HepG2 (cell line): ENCODE results near the gene TMEM165. TPM values are rescaled to one million over a fixed set of nuclear protein-coding genes. Genes with fewer than 3 reads are reported as not detected.
A peak's percentile ranks its signal among the peaks of the same experiment; 100 is the strongest.

Experiments
- ATAC-seq: fragments of 200-7000 bp; cut with Tn5 transposase; 3 replicates; pipeline ENCODE4 v1.9.1; 2020; ENCODE audit warnings: mild to moderate bottlenecking, moderate library complexity
- BruUV-seq: library from RNA; stranded (reverse); fragments of 400-500 nt; replicated peaks from 2 replicates; lab custom pipeline; 2021; lab: Mats Ljungman, UMichigan
- CTCF ChIA-PET: fragments of 300-600 bp; formaldehyde crosslinking; extraction: SDS; loops from one replicate; lab custom pipeline; 2021; ENCODE audit warnings: low total read pairs, inconsistent platforms, low intra/inter-chr PET ratio; lab: Yijun Ruan, JAX
- POLR2A ChIA-PET: fragments of 350-600 bp; sonication (Branson Sonifier 250); formaldehyde crosslinking; loops from one replicate; lab custom pipeline; 2020; ENCODE audit warnings: antibody characterized with exemption, inconsistent platforms; lab: Yijun Ruan, JAX
- DNase-seq: peaks from one replicate; pipeline ENCODE4 v3.0.0-alpha.2; 2015; ENCODE audit warnings: low spot score
- FAIRE-seq: peaks from 3 replicates; lab custom pipeline; 2011; peaks lifted over from hg19 to GRCh38; lab: Jason Lieb, UNC
- H2AFZ ChIP-seq: one replicate; pipeline ENCODE4 v1.6.1; 2011; ENCODE audit warnings: low read length, inconsistent platforms
- H3K27ac ChIP-seq: fragments of 300-600 bp; 3 replicates; pipeline ENCODE4 v1.8.0; 2011; ENCODE audit warnings: mixed run types, mild to moderate bottlenecking, mixed read lengths, low read length, inconsistent platforms; ENCODE audit not compliant: insufficient read depth; ENCODE audit errors: extremely low read length
- H3K27me3 ChIP-seq, 2 experiments: fragments of 200-600 bp in 1 of 2; 2 replicates in 1 of 2; 3 replicates in 1 of 2; pipeline versions ENCODE4 v1.6.0 to v1.8.0; 2011; ENCODE audit warnings: low read length in 2 of 2, mild to moderate bottlenecking in 2 of 2, moderate library complexity in 2 of 2, inconsistent platforms in 1 of 2; ENCODE audit not compliant: insufficient read depth in 2 of 2, control insufficient read depth in 1 of 2
- H3K36me3 ChIP-seq, 2 experiments: fragments of 200-600 bp in 1 of 2; replicated peaks in 1 of 2; 2 replicates in 1 of 2; 3 replicates in 1 of 2; pipeline versions ENCODE4 v1.5.1 to v1.8.0; 2011; ENCODE audit warnings: low read length in 2 of 2, inconsistent platforms in 1 of 2; ENCODE audit not compliant: insufficient read depth in 2 of 2, control insufficient read depth in 1 of 2
- H3K4me1 ChIP-seq: 2 replicates; pipeline ENCODE4 v1.5.1; 2012; ENCODE audit warnings: low read length, inconsistent platforms; ENCODE audit not compliant: insufficient read depth
- H3K4me2 ChIP-seq: 2 replicates; pipeline ENCODE4 v1.6.0; 2011; ENCODE audit warnings: low read depth, low read length, inconsistent platforms
- H3K4me3 ChIP-seq, 3 experiments: fragments of 200-600 bp in 1 of 3; sonication (generic), shearing (Covaris generic) in 1 of 3; replicated peaks in 1 of 3; 2 replicates each; pipeline ENCODE4 v1.5.1; 2011 to 2016; ENCODE audit warnings: low read length in 3 of 3, inconsistent platforms in 2 of 3, low read depth in 2 of 3, mild to moderate bottlenecking in 2 of 3, control low read depth in 1 of 3, mixed read lengths in 1 of 3; ENCODE audit not compliant: insufficient read depth in 1 of 3
- H3K79me2 ChIP-seq: one replicate; pipeline ENCODE4 v1.6.1; 2011; ENCODE audit warnings: low read length, inconsistent platforms; ENCODE audit not compliant: insufficient read depth
- H3K9ac ChIP-seq: 2 replicates; pipeline ENCODE4 v1.6.0; 2011; ENCODE audit warnings: mild to moderate bottlenecking, low read depth, low read length, inconsistent platforms; ENCODE audit not compliant: insufficient read depth
- H3K9me3 ChIP-seq: 2 replicates; pipeline ENCODE4 v1.5.1; 2012; ENCODE audit warnings: mild to moderate bottlenecking, low read length
- H4K20me1 ChIP-seq: 2 replicates; pipeline ENCODE4 v1.6.0; 2011; ENCODE audit warnings: inconsistent platforms, mild to moderate bottlenecking, low read length, moderate library complexity; ENCODE audit not compliant: insufficient read depth
- EP300 ChIP-seq, 3 experiments: sonication (generic) in 1 of 3; formaldehyde crosslinking in 1 of 3; IDR thresholded peaks; 2 replicates each; pipeline versions ENCODE4 v1.5.1 to v1.6.1; 2011 to 2020; ENCODE audit warnings: low read depth in 2 of 3, low read length in 2 of 3, borderline replicate concordance in 1 of 3, improper control_type of control experiment in 1 of 3, mild to moderate bottlenecking in 1 of 3, missing genetic modification reagents in 1 of 3, moderate library complexity in 1 of 3
- HDAC6 ChIP-seq: fragments of 200-600 bp; sonication (generic); IDR thresholded peaks from 2 replicates; pipeline ENCODE4 v1.7.0; 2017; ENCODE audit warnings: mild to moderate bottlenecking, antibody characterized with exemption, low read length, low read depth
- ZNF432 ChIP-seq: sonication (generic); formaldehyde crosslinking; IDR thresholded peaks from 2 replicates; pipeline ENCODE4 v1.5.0; 2020; ENCODE audit warnings: missing genetic modification reagents, mild to moderate bottlenecking, borderline replicate concordance
- WGBS: methylation state at CpG from one replicate; pipeline ENCODE4 v1.1.6; 2017; ENCODE audit warnings: low lambda C conversion rate; 5-methylcytosine and 5-hydroxymethylcytosine counted together
- in situ Hi-C: cut with HindIII; loops from 2 replicates; pipeline ENCODE4 v1.10.0; 2017; ENCODE audit warnings: low pct_unique_long_range_greater_than_20kb; ENCODE audit not compliant: extremely low pct_ligation_motif_present
- intact Hi-C: fragments of 100-400 bp; cut with micrococcal nuclease; formaldehyde crosslinking; loops from one replicate; pipeline ENCODE4 v1.10.0; 2022; ENCODE audit not compliant: unreplicated experiment
- polyA plus RNA-seq, 8 experiments: library from polyadenylated mRNA; depleted of rRNA in 3 of 8; stranded (reverse) in 7 of 8; unstranded in 1 of 8; fragments of >200 nt; fragmentation: Illumina TruSeq in 4 of 8; extraction: Trizol in 4 of 8; gene quantifications; 2 replicates each; pipeline versions ENCODE4 v1.2.1 to v1.2.3, GENCODE V29; 2011 to 2016; ENCODE audit warnings: low read depth in 4 of 8, missing spikeins in 1 of 8, mixed read lengths in 1 of 8; ENCODE audit not compliant: insufficient read depth in 1 of 8
- total RNA-seq, 5 experiments: library from RNA; depleted of rRNA; stranded (reverse); fragments of >200 nt; fragmentation: Illumina TruSeq; extraction: Trizol; gene quantifications; 2 replicates each; pipeline ENCODE4 v1.2.3, GENCODE V29; 2016; ENCODE audit warnings: low read depth in 1 of 5
- TF ChIP-seq, protein P1 (sequence below): IDR thresholded peaks from 2 replicates; pipeline ENCODE4 v1.6.1; 2016
- TF ChIP-seq, protein P2 (sequence below): sonication (generic); formaldehyde crosslinking; IDR thresholded peaks from 2 replicates; pipeline ENCODE4 v1.9.0; 2021; ENCODE audit warnings: missing genetic modification reagents, mild to moderate bottlenecking, borderline replicate concordance
- TF ChIP-seq, protein P3 (sequence below): sonication (generic); formaldehyde crosslinking; IDR thresholded peaks from 2 replicates; pipeline ENCODE4 v1.4.0; 2020; ENCODE audit warnings: missing genetic modification reagents

TMEM165 gene
- total and polyA plus RNA-seq, 2 of the 13 experiments (the other 11 are each of a cell fraction or from before 2014, with no cell fraction given): 54.6 to 103 TPM

GRCh38 chr4:55386840-55387239 is 8.9 kb upstream of the TMEM165 start:
- POLR2A ChIA-PET: interaction anchor here (1.2 to 3.4 kb wide), 2 partner anchors 9 to 159 kb away, joined by 3 to 21 read pairs; partner anchors contain the start of gene TMEM165
- Histone ChIP-seq H2AFZ (no peak overlapping the region), H3K27me3 (no peaks in the 10 kb centered on the region), H3K36me3 (no peaks in the 10 kb centered on the region), H3K4me2 (no peak overlapping the region), H3K79me2 (no peaks in the 10 kb centered on the region), H3K9me3 (no peaks in the 10 kb centered on the region), H3K4me1 (peaks cover 48% of the 10 kb centered on the region), H4K20me1 (no peaks in the 10 kb centered on the region), H3K27ac (no peak overlapping the region), H3K4me3 (no peak overlapping the region), H3K9ac (no peak overlapping the region)
- in situ Hi-C loops: loop anchor here (25.0 kb wide), 1 partner anchor 475 kb away; the partner anchor contains the start of gene EXOC1
- 52% methylated on average over 2 of the region's 2 CpGs for WGBS
- ATAC-seq (peak; percentile 63), DNase-seq (peak; percentile 23), FAIRE-seq (no peak)
- intact Hi-C loops: no loop called here
- BruUV-seq: no TSS peak
- TF ChIP-seq EP300 (IDR thresholded peaks at IDR 0.05; ENCODE audit: low read depth in 2 of 2, low read length in 2 of 2) (0 out of 4 replicates have a peak, but pooled peaks of 1 of the 2 experiments have one; percentile 8), EP300 (CRISPR knock-in tag; IDR thresholded peaks at IDR 0.05; ENCODE audit: borderline replicate concordance) (no peak), ZNF432 (CRISPR knock-in tag) (no peak), HDAC6 (no peak)
- TF ChIP-seq, protein P1, sequence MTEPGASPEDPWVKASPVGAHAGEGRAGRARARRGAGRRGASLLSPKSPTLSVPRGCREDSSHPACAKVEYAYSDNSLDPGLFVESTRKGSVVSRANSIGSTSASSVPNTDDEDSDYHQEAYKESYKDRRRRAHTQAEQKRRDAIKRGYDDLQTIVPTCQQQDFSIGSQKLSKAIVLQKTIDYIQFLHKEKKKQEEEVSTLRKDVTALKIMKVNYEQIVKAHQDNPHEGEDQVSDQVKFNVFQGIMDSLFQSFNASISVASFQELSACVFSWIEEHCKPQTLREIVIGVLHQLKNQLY (CRISPR knock-in tag): no peak
- TF ChIP-seq, protein P2, sequence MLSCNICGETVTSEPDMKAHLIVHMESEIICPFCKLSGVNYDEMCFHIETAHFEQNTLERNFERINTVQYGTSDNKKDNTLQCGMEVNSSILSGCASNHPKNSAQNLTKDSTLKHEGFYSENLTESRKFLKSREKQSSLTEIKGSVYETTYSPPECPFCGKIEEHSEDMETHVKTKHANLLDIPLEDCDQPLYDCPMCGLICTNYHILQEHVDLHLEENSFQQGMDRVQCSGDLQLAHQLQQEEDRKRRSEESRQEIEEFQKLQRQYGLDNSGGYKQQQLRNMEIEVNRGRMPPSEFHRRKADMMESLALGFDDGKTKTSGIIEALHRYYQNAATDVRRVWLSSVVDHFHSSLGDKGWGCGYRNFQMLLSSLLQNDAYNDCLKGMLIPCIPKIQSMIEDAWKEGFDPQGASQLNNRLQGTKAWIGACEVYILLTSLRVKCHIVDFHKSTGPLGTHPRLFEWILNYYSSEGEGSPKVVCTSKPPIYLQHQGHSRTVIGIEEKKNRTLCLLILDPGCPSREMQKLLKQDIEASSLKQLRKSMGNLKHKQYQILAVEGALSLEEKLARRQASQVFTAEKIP: no peak
- TF ChIP-seq, protein P3, sequence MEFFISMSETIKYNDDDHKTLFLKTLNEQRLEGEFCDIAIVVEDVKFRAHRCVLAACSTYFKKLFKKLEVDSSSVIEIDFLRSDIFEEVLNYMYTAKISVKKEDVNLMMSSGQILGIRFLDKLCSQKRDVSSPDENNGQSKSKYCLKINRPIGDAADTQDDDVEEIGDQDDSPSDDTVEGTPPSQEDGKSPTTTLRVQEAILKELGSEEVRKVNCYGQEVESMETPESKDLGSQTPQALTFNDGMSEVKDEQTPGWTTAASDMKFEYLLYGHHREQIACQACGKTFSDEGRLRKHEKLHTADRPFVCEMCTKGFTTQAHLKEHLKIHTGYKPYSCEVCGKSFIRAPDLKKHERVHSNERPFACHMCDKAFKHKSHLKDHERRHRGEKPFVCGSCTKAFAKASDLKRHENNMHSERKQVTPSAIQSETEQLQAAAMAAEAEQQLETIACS (CRISPR knock-in tag): no peak
- CTCF ChIA-PET: no interaction called here
